ENCODE measurements around the gene USP13. TPM values are rescaled to one million over a fixed set of nuclear protein-coding genes. Genes with fewer than 3 reads are reported as not detected.
A peak's percentile ranks its signal among the peaks of the same experiment; 100 is the strongest.

USP13 gene
- total and polyA plus RNA-seq, 8 donors, result 16.3 to 26.3 (median 23.2) TPM

DNA sequence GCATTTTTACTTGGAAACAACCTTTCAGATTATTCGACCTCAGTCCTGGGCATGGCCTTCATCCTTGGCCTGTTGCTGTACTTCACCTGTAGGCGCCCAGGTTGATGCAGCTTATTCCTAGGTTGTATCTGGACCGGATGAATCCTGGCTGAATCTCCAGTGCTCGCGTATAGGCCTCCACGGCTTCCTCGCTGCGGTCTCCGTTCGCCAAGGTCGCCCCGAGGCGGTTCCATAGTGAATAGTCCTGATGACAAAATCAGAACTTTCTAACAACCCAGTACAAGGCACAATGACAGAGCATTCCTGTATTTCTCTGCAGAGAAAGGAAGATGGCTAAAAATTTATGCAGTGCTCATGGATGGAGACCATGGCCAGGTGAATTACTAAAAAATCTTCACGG is 154.7 kb downstream of the USP13 start:
- Histone ChIP-seq H3K9me3 (no peaks in the 10 kb centered on the region), H3K27me3 (peaks cover 0 to 4% of the 10 kb centered on the region in 2 donors), H3K27ac (no peak overlapping the region), H3K4me3 (no peak overlapping the region), H3K4me1 (no peaks in the 10 kb centered on the region), H3K36me3 (no peaks in the 10 kb centered on the region)
- DNase-seq (no peak), ATAC-seq (no peak)
- intact Hi-C loops (cut with DNase I), result no loop called here
- TF ChIP-seq, protein P1, sequence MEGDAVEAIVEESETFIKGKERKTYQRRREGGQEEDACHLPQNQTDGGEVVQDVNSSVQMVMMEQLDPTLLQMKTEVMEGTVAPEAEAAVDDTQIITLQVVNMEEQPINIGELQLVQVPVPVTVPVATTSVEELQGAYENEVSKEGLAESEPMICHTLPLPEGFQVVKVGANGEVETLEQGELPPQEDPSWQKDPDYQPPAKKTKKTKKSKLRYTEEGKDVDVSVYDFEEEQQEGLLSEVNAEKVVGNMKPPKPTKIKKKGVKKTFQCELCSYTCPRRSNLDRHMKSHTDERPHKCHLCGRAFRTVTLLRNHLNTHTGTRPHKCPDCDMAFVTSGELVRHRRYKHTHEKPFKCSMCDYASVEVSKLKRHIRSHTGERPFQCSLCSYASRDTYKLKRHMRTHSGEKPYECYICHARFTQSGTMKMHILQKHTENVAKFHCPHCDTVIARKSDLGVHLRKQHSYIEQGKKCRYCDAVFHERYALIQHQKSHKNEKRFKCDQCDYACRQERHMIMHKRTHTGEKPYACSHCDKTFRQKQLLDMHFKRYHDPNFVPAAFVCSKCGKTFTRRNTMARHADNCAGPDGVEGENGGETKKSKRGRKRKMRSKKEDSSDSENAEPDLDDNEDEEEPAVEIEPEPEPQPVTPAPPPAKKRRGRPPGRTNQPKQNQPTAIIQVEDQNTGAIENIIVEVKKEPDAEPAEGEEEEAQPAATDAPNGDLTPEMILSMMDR (IDR thresholded peaks at IDR 0.05), result no peak

DNA sequence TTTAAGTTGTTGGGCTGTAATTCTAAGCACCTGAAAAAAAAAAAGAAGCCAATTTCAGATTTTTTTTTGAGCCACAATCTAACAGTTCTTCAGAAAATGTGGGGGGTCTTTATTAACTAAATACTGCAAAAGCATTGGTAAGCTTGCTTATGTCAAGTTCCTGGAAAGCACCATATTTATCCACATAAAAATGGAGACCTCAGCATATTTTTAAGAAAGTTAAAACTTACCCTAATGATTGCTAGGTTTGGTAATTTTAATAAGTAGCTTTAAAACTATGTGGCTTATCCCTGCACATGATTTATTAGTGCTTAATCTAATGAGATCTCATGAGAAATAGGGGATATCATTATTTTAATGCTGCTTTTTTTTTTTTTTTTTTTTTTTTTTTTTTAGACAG is 156.8 kb downstream of the USP13 start:
- Histone ChIP-seq H3K4me3 (no peak overlapping the region), H3K36me3 (no peaks in the 10 kb centered on the region), H3K4me1 (no peaks in the 10 kb centered on the region), H3K9me3 (no peaks in the 10 kb centered on the region), H3K27me3 (peaks cover 0 to 4% of the 10 kb centered on the region in 2 donors), H3K27ac (no peak overlapping the region)
- TF ChIP-seq, protein P1 (IDR thresholded peaks at IDR 0.05), result no peak
- no peak for ATAC-seq
- DNase-seq, result no peak
- intact Hi-C loops (cut with DNase I), result no loop called here

DNA sequence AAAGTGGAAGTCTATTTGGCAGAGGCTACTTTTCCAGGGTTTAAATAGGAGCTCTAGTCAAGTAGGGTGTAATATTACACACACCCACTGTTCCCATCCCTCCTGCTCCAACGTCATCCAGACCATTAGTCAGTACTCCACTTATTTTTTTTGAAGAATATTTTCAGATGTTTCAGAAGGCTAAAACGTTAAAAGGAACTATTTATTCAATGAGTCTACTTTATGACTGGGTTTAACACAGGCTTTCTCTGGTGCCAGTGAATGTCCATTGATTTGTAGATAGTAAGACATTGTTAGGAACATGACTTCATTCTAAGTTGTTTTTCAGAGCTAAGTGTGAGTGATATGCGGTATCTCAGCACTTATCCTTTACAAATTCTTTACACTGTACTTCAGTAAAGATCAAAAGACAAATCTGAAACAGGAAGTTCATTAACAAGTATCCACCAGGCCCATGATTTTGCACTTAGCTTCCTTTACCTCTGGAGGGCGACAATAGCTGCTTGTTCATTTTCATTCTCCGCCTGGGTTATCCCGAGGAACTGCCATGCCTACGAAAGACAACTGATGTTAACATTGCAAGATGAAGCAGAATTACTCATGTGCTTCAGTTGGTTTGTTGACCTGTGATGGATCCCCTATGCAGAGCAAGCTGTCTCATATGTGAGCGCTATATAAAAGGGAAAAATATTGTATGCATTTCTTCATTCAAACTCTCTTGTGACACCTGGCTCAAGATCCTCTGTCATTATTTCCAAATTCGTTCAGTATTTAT is 158.7 kb downstream of the USP13 start:
- ATAC-seq (peak; percentile 98), DNase-seq (peak in 2 of 4 donors; percentile 15 to 50)
- H3K27me3 ChIP-seq, result no peaks in the 10 kb centered on the region
- TF ChIP-seq, protein P1 (IDR thresholded peaks at IDR 0.05), result peak; percentile 36 to 47
- no peaks in the 10 kb centered on the region for H3K36me3 ChIP-seq
- H3K4me1 ChIP-seq, result no peaks in the 10 kb centered on the region
- H3K4me3 ChIP-seq, result no peak overlapping the region
- H3K27ac ChIP-seq, result peak overlapping the region in 1 of 2 donors; percentile 31
- no peaks in the 10 kb centered on the region for H3K9me3 ChIP-seq
- intact Hi-C loops (cut with DNase I), result no loop called here

DNA sequence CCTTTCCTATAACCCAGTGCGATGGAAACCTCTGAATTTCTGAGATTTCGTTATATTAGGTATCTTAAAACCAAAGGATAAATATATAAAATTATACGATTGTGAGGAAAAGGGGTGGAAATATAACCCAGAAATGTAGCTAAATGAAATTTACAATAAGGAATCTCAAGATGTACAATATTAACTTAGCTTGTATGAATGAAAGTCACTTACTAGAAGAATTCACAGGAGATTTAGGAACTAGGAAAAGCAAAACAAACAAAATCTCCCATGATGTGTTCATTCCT is 159.2 kb downstream of the USP13 start:
- Histone ChIP-seq H3K27ac (no peak overlapping the region), H3K27me3 (no peaks in the 10 kb centered on the region), H3K36me3 (no peaks in the 10 kb centered on the region), H3K4me3 (no peak overlapping the region), H3K9me3 (no peaks in the 10 kb centered on the region), H3K4me1 (no peaks in the 10 kb centered on the region)
- DNase-seq (no peak), ATAC-seq (no peak)
- TF ChIP-seq, protein P1 (IDR thresholded peaks at IDR 0.05), result no peak
- intact Hi-C loops (cut with DNase I), result no loop called here

DNA sequence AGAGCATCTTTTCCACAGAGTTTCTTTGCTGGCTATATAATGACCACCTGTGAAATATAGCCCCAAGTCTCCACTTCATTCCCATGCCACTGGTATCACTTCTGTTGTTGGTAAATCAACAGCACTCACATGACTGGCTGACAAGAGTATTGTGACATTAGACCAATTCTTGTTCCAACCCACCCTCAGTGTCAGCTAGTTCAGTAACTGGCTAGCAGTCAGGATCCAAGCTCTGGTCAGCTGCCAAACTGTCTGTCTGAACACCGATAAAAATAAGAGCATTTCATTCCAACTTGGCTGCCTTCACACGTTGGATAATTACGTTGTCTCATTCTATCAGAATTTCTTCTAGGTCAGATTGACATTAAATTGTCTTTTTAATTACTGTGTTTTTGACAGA is 166.5 kb downstream of the USP13 start:
- intact Hi-C loops (cut with DNase I), result no loop called here

More for the DNA sequence above, 166.5 kb downstream of the USP13 start:
- Histone ChIP-seq H3K27me3 (peaks cover 0 to 5% of the 10 kb centered on the region in 2 donors), H3K27ac (no peak overlapping the region), H3K4me1 (no peaks in the 10 kb centered on the region), H3K36me3 (no peaks in the 10 kb centered on the region), H3K9me3 (no peaks in the 10 kb centered on the region), H3K4me3 (no peak overlapping the region)
- no peak for DNase-seq
- ATAC-seq, result no peak
- TF ChIP-seq, protein P1 (IDR thresholded peaks at IDR 0.05), result no peak
